SKM-1 treated with dmso at 0.1 percent for 144 hours (cell line): ENCODE measurements around the gene GH1.
"Not testable (repeated sequence)": the region's sequence is repeated elsewhere in the genome, so short reads cannot be mapped to it uniquely, and the experiment has no call there.

Experiments
- DNase-seq: peaks from one replicate; lab custom pipeline; 2025; ENCODE audit not compliant: unreplicated experiment; lab: John Stamatoyannopoulos, UW

Gene GH1

GRCh38 chr17:63918789-63919305 lies at the start of gene GH1:
Gene GH1, minus strand, starts transcription at chr17:63918839. Its CDS starts 63 bp downstream, at chr17:63918776.
- DNase-seq = not testable (repeated sequence)

GRCh38 chr17:63967953-63968352 lies 49.3 kb upstream of the GH1 start:
- no peak for DNase-seq

- no peak for DNase-seq
Observed at GRCh38 chr17:63966646-63967264, 48.1 kb upstream of the GH1 start.

- no peak for DNase-seq
Observed at GRCh38 chr17:63963123-63963522, 44.5 kb upstream of the GH1 start.

GRCh38 chr17:63962298-63962744 lies 43.7 kb upstream of the GH1 start:
- no peak for DNase-seq

- DNase-seq = peak; percentile 82
Observed at GRCh38 chr17:63961355-63962212, 42.9 kb upstream of the GH1 start.

- DNase-seq = no peak
Observed at GRCh38 chr17:63960430-63960829, 41.8 kb upstream of the GH1 start.

- no peak for DNase-seq
Observed at GRCh38 chr17:63960006-63960405, 41.4 kb upstream of the GH1 start.

- no peak for DNase-seq
Observed at GRCh38 chr17:63956296-63956920, 37.8 kb upstream of the GH1 start.

GRCh38 chr17:63955791-63956190 lies 37.2 kb upstream of the GH1 start:
- no peak for DNase-seq

GRCh38 chr17:63955232-63955631 lies 36.6 kb upstream of the GH1 start:
- DNase-seq = no peak

- DNase-seq = peak; percentile 4
Observed at GRCh38 chr17:63954402-63955063, 35.9 kb upstream of the GH1 start.

GRCh38 chr17:63950940-63951907 lies 32.6 kb upstream of the GH1 start:
- DNase-seq = no peak

GRCh38 chr17:63949576-63950250 lies 31.1 kb upstream of the GH1 start:
- no peak for DNase-seq

- DNase-seq = no peak
Observed at GRCh38 chr17:63948521-63948920, 29.9 kb upstream of the GH1 start.

- no peak for DNase-seq
Observed at GRCh38 chr17:63947711-63948330, 29.2 kb upstream of the GH1 start.

GRCh38 chr17:63946440-63947363 lies 28.1 kb upstream of the GH1 start:
- peak; percentile 61 for DNase-seq
